ENCODE results near the gene PLXND1.

Gene PLXND1

GRCh38 chr3:129529436-129530210 is 76.9 kb downstream of the PLXND1 start:
- TF ChIP-seq GATA2 (IDR thresholded peaks at IDR 0.05; ENCODE audit: low read depth, low read length) (no peak), GATA3 (IDR thresholded peaks at IDR 0.05; ENCODE audit: low read depth, low read length) (no peak)

GRCh38 chr3:129528589-129529100 is 77.8 kb downstream of the PLXND1 start, which contains the start of gene RHO:
Gene RHO (plus strand): TSS chr3:129528639. CDS start chr3:129528734, 95 bp downstream.
- TF ChIP-seq GATA2 (IDR thresholded peaks at IDR 0.05; ENCODE audit: low read depth, low read length) (no peak), GATA3 (IDR thresholded peaks at IDR 0.05; ENCODE audit: low read depth, low read length) (no peak)

- TF ChIP-seq GATA2 (IDR thresholded peaks at IDR 0.05; ENCODE audit: low read depth, low read length) = no peak
- no peak for TF ChIP-seq GATA3 (IDR thresholded peaks at IDR 0.05; ENCODE audit: low read depth, low read length)
Measured at GRCh38 chr3:129527262-129527661, 79.2 kb downstream of the PLXND1 start.

- TF ChIP-seq GATA2 (IDR thresholded peaks at IDR 0.05; ENCODE audit: low read depth, low read length) (no peak), GATA3 (IDR thresholded peaks at IDR 0.05; ENCODE audit: low read depth, low read length) (no peak)
Measured at GRCh38 chr3:129526121-129526900, 80.2 kb downstream of the PLXND1 start.

GRCh38 chr3:129525341-129525968 is 81.0 kb downstream of the PLXND1 start:
- TF ChIP-seq GATA3 (IDR thresholded peaks at IDR 0.05; ENCODE audit: low read depth, low read length) (no peak), GATA2 (IDR thresholded peaks at IDR 0.05; ENCODE audit: low read depth, low read length) (no peak)

GRCh38 chr3:129524081-129524480 is 82.4 kb downstream of the PLXND1 start:
- TF ChIP-seq GATA2 (IDR thresholded peaks at IDR 0.05; ENCODE audit: low read depth, low read length) (no peak), GATA3 (IDR thresholded peaks at IDR 0.05; ENCODE audit: low read depth, low read length) (no peak)

GRCh38 chr3:129522953-129523352 is 83.5 kb downstream of the PLXND1 start:
- TF ChIP-seq GATA2 (IDR thresholded peaks at IDR 0.05; ENCODE audit: low read depth, low read length) (no peak), GATA3 (IDR thresholded peaks at IDR 0.05; ENCODE audit: low read depth, low read length) (no peak)

GRCh38 chr3:129521611-129522010 is 84.9 kb downstream of the PLXND1 start:
- TF ChIP-seq GATA3 (IDR thresholded peaks at IDR 0.05; ENCODE audit: low read depth, low read length) (no peak), GATA2 (IDR thresholded peaks at IDR 0.05; ENCODE audit: low read depth, low read length) (0 out of 2 replicates have a peak, but pooled peaks have one; percentile 13)

- TF ChIP-seq GATA2 (IDR thresholded peaks at IDR 0.05; ENCODE audit: low read depth, low read length) (no peak), GATA3 (IDR thresholded peaks at IDR 0.05; ENCODE audit: low read depth, low read length) (no peak)
Measured at GRCh38 chr3:129520960-129521359, 85.5 kb downstream of the PLXND1 start.

GRCh38 chr3:129519896-129520715 is 86.4 kb downstream of the PLXND1 start:
- TF ChIP-seq GATA2 (IDR thresholded peaks at IDR 0.05; ENCODE audit: low read depth, low read length) = no peak

GRCh38 chr3:129519449-129519848 is 87.0 kb downstream of the PLXND1 start:
- TF ChIP-seq GATA3 (IDR thresholded peaks at IDR 0.05; ENCODE audit: low read depth, low read length) = no peak
- TF ChIP-seq GATA2 (IDR thresholded peaks at IDR 0.05; ENCODE audit: low read depth, low read length) = no peak

GRCh38 chr3:129518581-129518980 is 87.9 kb downstream of the PLXND1 start:
- no peak for TF ChIP-seq GATA3 (IDR thresholded peaks at IDR 0.05; ENCODE audit: low read depth, low read length)
- no peak for TF ChIP-seq GATA2 (IDR thresholded peaks at IDR 0.05; ENCODE audit: low read depth, low read length)

- TF ChIP-seq GATA3 (IDR thresholded peaks at IDR 0.05; ENCODE audit: low read depth, low read length) (no peak), GATA2 (IDR thresholded peaks at IDR 0.05; ENCODE audit: low read depth, low read length) (no peak)
Measured at GRCh38 chr3:129518038-129518561, 88.4 kb downstream of the PLXND1 start.
